Effector memory CD4-positive, alpha-beta T cell (primary cell): ENCODE measurements around the gene ABHD14A.

ENCODE experiments used
- DNase-seq, 3 donors: peaks; one replicate each; pipeline ENCODE4 v3.0.0-alpha.2; 2020
- H3K27ac ChIP-seq: 2 replicates; pipeline ENCODE4 v1.7.0; 2013; ENCODE audit warnings: mild to moderate bottlenecking, low read length, moderate library complexity; ENCODE audit not compliant: insufficient read depth, poor library complexity, severe bottlenecking
- H3K27me3 ChIP-seq: replicated peaks from 2 replicates; pipeline ENCODE4 v1.7.0; 2013; ENCODE audit warnings: mild to moderate bottlenecking, low read length; ENCODE audit not compliant: insufficient read depth, control insufficient read depth, poor library complexity, severe bottlenecking
- H3K36me3 ChIP-seq: 2 replicates; pipeline ENCODE4 v1.7.0; 2013; ENCODE audit warnings: mild to moderate bottlenecking, low read length, moderate library complexity; ENCODE audit not compliant: control insufficient read depth, insufficient read depth
- H3K4me1 ChIP-seq: 2 replicates; pipeline ENCODE4 v1.7.0; 2013; ENCODE audit warnings: low read length, mild to moderate bottlenecking; ENCODE audit not compliant: control insufficient read depth, insufficient read depth, poor library complexity, severe bottlenecking
- H3K4me3 ChIP-seq: 2 replicates; pipeline ENCODE4 v1.7.0; 2013; ENCODE audit warnings: low read length, low read depth, mild to moderate bottlenecking; ENCODE audit not compliant: insufficient read depth, poor library complexity, severe bottlenecking
- H3K9me3 ChIP-seq: 2 replicates; pipeline ENCODE4 v1.7.0; 2013; ENCODE audit warnings: mild to moderate bottlenecking, low read length, moderate library complexity; ENCODE audit not compliant: control insufficient read depth

Gene ABHD14A

DNA sequence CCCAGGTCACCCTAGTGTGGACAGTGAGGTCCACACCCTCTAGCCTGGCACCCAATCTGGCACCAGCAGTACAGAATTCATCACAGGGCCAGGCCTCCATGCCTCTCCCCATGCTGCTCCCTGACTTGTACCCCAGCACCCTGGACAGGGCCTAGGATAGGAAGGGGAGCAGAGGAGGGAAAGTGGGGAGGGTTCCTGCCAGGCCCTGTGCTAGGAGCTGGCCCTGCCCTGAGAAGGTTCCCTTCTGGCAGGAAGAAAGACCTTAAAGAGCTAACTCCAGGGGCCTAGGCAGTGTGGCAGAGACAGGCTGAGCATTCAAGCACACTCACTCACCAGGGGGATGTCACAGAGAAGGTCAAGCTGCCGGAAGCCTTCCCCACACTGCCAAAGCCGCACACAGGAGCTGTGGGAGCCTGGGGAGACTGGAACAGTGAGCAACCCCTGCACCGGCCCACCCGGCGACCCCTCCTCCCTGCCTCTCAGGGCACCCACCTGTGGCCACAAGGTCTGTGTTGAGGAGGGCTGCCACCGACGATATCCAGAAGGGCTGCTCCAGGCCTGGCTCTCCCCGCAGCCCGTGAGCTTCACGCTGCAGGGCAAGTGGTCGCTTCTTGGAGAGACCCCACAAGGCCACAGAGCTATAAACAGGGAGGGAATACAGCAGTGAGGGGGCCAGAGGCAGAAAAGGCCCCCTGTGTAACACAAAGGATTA is 40.6 kb upstream of the ABHD14A start:
- Histone ChIP-seq H3K4me1 (no peaks in the 10 kb centered on the region), H3K27me3 (no peaks in the 10 kb centered on the region), H3K9me3 (no peaks in the 10 kb centered on the region), H3K4me3 (no peak overlapping the region), H3K27ac (no peak overlapping the region), H3K36me3 (peaks cover 62% of the 10 kb centered on the region)
- no peak for DNase-seq

DNA sequence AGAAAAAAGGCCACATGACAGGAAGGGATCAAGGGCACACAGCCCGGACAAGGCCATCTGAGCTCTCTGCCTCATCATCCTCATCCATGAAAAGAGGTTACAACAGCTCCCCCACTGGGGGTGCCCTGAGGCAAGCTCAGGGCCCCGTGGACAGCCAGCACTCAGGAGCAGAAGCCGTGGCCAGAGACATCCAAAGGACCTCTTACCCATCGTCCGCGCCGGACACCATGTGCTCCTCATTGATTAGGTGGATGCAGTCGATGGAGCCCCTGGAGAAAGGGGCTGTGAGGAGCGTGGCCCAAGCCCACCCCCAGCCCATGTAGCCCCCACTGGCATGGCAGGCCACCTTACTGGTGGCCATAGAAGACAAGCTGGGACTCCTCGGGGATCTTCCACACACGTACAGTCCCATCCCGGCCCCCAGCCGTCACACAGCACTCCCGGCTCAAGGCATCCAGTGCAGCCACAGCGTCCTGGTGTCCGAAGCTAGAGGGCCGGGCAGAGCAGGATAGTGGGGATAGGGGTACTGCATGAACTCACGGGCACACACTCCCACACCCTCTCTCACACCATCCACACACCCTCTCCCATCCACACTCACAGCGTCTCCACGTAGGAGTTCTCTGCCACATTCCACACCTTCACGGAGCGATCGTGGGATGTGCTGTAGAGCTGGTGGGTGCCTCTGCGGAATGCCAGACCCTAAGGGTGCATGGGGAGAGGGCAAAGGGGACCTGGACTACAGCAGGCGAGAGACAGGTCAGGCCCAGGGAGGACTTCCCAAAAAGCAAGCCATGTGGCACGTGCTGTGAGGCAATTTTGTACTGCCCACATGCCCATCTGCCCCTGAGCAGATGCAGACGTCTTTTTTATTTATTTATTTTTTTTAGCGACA is 39.6 kb upstream of the ABHD14A start:
- no peak for DNase-seq
- Histone ChIP-seq H3K27ac (no peak overlapping the region), H3K27me3 (no peaks in the 10 kb centered on the region), H3K4me1 (no peaks in the 10 kb centered on the region), H3K4me3 (no peak overlapping the region), H3K36me3 (peaks cover 62% of the 10 kb centered on the region), H3K9me3 (no peaks in the 10 kb centered on the region)

DNA sequence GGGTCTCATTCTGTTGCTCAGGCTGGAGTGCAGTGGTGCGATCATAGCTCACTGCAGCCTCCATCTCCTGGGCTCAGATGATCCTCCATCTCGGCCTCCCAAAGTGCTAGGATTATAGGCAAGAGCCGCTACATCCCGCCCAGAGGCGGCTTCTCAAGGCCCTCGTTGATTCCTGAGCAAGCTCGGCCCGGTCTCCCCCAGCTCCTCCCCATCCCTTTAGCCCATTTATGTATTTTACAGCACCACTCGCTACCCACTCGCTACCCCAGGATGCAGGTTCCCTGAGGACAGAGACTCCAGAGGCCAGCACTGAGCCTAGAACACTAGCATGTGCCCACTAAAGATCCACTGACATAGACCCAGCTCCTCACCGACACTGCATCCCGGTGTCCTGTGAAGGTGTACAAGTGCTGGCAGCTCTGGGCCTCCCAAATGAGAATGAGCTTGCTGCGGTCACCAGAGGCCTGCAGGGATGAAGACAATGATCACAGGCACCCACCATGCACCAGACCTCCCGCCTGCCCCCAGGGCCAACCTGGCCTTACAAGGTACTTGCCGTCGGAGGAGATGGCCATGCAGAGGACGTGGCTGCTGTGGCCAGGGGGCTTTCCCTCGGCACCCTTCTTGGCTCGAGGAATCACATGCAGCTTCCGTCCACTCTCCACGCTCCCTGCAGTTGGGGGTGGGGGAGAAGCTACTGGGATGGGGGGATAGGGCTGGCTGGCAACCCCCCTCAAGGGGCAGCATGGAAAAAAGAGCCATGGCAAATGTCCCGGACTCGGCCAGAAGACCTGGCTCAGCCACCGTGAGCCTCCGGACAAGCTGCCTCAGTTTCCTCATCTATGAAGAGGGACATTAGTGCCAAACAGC is 38.7 kb upstream of the ABHD14A start:
- DNase-seq, result no peak
- no peak overlapping the region for H3K27ac ChIP-seq

DNA sequence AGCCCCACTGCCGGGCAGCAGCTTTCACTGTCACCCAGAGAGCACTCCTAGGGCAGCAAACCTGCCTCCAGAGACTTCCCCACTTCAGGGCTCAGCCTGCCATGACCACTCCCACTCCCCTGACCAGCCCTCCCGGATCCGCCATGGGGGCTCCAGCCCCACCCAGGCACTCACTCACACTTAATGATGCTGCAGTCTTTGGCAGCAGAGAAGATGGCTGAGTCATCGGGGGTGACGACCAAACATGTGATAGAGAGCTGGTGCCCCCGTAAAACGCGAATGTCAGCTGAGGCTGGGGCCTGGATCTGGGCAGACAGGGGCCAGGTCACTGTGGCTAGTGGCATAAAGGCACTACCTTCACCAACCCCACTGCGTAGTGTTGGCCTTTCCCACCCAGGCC is 37.9 kb upstream of the ABHD14A start:
- no peak for DNase-seq
- H3K4me1 ChIP-seq, result peaks cover 8% of the 10 kb centered on the region
- H3K27me3 ChIP-seq, result no peaks in the 10 kb centered on the region
- H3K36me3 ChIP-seq, result peaks cover 62% of the 10 kb centered on the region
- H3K27ac ChIP-seq, result no peak overlapping the region
- no peak overlapping the region for H3K4me3 ChIP-seq
- H3K9me3 ChIP-seq, result no peaks in the 10 kb centered on the region

More for the DNA sequence above, 38.7 kb upstream of the ABHD14A start:
- Histone ChIP-seq H3K4me1 (peaks cover 4% of the 10 kb centered on the region), H3K36me3 (peaks cover 62% of the 10 kb centered on the region), H3K9me3 (no peaks in the 10 kb centered on the region), H3K4me3 (no peak overlapping the region), H3K27me3 (no peaks in the 10 kb centered on the region)

GRCh38 chr3:51937611-51938450 is 37.0 kb upstream of the ABHD14A start:
- no peaks in the 10 kb centered on the region for H3K9me3 ChIP-seq
- no peak overlapping the region for H3K27ac ChIP-seq
- H3K27me3 ChIP-seq, result no peaks in the 10 kb centered on the region
- H3K4me1 ChIP-seq, result peaks cover 15% of the 10 kb centered on the region
- peaks cover 59% of the 10 kb centered on the region for H3K36me3 ChIP-seq
- DNase-seq, result no peak
- H3K4me3 ChIP-seq, result no peak overlapping the region

DNA sequence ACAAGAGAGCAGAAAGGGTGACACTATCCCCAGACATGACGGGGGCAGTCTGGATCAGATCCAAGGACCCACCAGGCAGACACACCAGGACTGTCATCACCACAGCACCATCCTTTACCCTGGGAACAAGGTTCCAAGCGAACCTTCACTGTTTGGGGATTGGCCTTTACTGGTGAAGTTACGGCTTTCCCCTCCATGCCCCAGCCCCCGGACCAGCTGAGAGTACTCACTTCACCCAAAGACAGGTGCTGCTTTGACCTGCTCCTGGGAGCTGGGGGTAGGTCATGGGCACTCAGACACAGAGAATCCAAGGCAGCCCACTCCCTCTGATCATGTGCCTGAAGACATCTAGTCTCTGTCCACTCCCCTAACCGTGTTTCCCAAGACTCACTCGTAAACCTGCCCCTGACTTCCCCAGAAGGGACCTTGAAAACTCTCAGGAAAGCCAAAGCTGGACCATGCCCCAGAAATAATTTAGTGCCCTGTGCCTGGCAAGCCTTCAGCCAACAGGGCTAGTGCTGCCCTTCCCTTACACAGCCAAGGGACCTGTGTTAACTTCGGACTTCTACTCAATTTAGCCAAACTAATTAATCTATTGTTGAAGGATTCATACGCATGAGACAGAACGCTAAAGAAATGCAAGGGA is 36.0 kb upstream of the ABHD14A start:
- peaks cover 48% of the 10 kb centered on the region for H3K36me3 ChIP-seq
- H3K27me3 ChIP-seq, result no peaks in the 10 kb centered on the region
- no peak overlapping the region for H3K27ac ChIP-seq
- H3K4me1 ChIP-seq, result peaks cover 21% of the 10 kb centered on the region
- no peak overlapping the region for H3K4me3 ChIP-seq
- DNase-seq, result no peak
- H3K9me3 ChIP-seq, result no peaks in the 10 kb centered on the region

DNA sequence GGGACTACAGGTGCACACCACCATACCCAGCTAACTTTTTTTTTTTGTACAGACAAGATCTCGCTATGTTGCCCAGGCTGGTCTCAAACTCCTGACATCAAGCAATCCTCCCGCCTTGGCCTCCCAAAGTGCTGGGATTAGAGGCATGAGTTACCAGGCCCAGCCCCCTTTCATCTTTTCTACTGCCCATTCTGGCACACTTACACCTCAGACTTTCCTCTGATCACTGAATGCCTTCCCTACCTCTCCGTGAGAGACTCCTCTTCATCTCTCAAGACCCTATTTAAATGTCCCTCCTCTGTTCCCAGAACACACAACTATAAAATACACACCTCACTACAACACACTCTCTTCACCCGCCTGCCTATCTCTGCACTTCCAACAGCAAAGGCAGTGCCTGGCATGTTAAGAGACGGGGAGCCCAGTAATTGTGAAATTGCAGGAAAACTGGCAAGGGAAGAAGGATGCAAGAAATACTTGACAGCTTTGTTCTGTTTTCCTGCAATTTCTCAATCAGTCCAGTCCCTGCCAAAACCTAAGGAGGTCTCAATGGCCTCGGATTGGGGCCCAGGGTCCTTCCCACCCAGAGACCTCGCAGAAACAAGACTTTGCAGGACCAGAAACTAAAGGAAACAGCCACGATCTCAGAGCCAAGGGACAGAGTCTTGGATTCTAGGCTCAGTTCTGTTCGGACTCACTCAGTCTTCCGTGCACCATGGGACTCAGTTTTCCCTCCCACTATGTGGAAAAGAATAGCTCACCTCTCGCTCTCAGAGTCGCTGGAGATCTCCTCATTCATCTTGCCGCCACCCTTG is 34.0 kb upstream of the ABHD14A start:
- H3K27ac ChIP-seq, result peak overlapping the region; percentile 49
- H3K27me3 ChIP-seq, result no peaks in the 10 kb centered on the region
- H3K36me3 ChIP-seq, result peaks cover 29% of the 10 kb centered on the region
- no peak for DNase-seq
- peaks cover 21% of the 10 kb centered on the region for H3K4me1 ChIP-seq
- H3K4me3 ChIP-seq, result peak overlapping the region; percentile 69
- no peaks in the 10 kb centered on the region for H3K9me3 ChIP-seq

- no peaks in the 10 kb centered on the region for H3K9me3 ChIP-seq
- H3K36me3 ChIP-seq, result peaks cover 23% of the 10 kb centered on the region
- H3K27me3 ChIP-seq, result no peaks in the 10 kb centered on the region
- peak overlapping the region; percentile 69 for H3K4me3 ChIP-seq
- H3K27ac ChIP-seq, result peak overlapping the region; percentile 49
- DNase-seq, result no peak
- H3K4me1 ChIP-seq, result peaks cover 21% of the 10 kb centered on the region
Measured at GRCh38 chr3:51941463-51941797, 33.4 kb upstream of the ABHD14A start.
